ENCODE results near the gene KCNG2. TPM values are rescaled to one million over a fixed set of nuclear protein-coding genes. Genes with fewer than 3 reads are reported as not detected.
"Not testable (repeated sequence)": the region's sequence is repeated elsewhere in the genome, so short reads cannot be mapped to it uniquely, and the experiment has no call there.

The KCNG2 gene
- total RNA-seq, 1 donor from 2014 or later: not detected

GRCh38 chr18:79851950-79852349 lies 54.2 kb downstream of the KCNG2 start:
- intact Hi-C loops (cut with micrococcal nuclease): no loop called here

DNA sequence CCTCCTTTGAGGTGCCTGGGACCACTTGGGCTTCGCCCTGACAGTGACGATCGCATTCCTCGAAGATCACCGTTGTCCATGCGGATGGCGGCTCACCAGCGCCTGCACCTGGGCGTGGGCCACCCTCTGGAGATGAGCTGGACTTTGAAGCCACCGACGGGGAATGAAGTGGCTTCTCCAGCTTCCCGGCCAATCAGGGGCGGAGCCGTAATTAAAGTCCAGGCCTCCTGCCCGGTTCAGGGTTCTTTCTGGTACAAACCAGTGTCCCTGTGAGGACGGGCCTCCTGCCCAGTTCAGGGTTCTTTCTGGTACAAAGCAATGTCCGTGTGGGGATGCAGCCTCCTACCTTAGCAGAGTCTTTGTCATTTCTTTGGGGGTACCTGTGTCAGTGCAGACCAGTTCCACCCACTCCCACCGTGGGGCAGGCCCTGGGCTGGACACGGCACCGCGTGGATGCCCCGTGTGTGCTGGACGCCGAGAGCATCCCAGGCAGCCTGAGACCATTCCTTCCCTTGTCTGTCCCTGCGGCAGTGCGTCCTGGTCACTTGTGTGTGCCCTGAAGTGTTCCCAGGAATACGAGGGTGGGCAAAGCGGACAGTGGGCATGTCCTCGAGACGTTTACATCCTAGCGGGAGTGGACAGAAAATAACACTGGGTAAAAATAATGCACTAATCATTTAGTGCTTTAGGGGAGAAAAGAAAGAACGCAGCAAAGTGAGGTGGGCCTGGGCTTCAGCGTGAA lies 55.0 kb downstream of the KCNG2 start:
- intact Hi-C loops (cut with micrococcal nuclease): no loop called here

GRCh38 chr18:79853303-79853992 lies 55.7 kb downstream of the KCNG2 start:
- intact Hi-C loops (cut with micrococcal nuclease): no loop called here

- intact Hi-C loops (cut with micrococcal nuclease): no loop called here
Observed at GRCh38 chr18:79853993-79854364, 56.2 kb downstream of the KCNG2 start.

- intact Hi-C loops (cut with micrococcal nuclease): no loop called here
Observed at GRCh38 chr18:79855147-79855933, 57.6 kb downstream of the KCNG2 start.

DNA sequence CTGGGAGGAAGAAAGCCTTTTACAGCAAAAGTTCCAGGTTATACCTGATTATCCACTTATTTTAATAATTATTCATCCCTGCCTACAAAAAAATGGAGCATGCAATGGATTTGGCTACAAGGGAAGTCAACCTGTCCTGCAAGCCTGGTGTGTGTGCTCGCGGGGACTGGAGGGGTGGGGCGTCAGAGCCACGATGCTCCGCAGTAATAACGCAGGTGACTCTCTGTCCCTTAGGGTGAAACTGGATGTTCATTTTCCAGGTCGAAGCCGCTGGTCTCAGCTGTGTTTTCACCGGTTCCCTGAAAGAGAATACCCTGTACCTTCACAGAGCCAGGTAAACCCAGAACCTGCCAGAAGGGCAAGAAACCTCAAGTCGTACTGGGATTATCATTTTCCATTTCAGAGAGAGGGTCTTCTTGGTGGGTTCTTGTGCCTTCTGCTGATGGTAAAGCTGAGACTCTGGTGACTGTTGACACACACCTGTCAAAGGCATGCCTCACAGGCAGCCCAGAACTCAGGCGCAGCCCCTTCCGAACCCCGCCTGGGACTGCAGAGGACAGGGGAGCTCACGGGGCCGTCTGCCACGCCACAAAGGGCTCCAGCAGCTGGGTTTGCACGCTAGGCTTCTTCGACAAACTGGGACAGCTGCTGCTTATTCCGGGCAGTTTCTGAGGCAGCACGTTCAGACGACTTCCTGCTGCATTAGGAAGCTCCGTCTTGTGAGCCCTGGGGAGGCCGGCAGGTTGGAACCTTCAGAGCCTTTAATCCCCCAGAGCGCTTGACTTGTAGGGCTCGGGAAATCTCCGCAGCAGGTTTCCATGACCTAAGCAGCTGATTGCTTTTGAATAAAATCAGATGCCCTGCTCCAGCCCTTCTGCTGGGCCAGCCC lies 58.6 kb downstream of the KCNG2 start:
- intact Hi-C loops (cut with micrococcal nuclease): no loop called here

GRCh38 chr18:79857082-79857671 lies 59.4 kb downstream of the KCNG2 start:
- intact Hi-C loops (cut with micrococcal nuclease): no loop called here

DNA sequence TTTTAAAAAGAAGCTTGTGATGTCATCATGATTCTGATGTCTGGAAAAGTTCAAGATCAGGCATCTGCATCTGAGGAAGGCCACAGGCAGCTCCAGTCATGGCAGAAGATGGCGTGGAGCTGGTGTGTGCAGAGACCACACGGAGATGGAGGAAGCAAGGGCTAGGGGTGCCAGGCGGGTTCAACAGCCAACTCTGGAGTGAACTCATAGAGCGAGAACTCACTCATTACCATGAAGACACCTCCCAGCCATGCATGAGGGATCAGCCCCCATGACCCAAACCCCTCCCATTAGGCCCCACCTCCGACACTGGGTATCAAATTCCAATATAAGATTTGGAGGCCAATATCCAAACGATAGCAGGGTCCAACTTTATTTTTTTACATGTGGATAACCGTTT lies 61.6 kb downstream of the KCNG2 start:
- intact Hi-C loops (cut with micrococcal nuclease): no loop called here

- intact Hi-C loops (cut with micrococcal nuclease): no loop called here
Observed at GRCh38 chr18:79861687-79862086, 63.9 kb downstream of the KCNG2 start.

DNA sequence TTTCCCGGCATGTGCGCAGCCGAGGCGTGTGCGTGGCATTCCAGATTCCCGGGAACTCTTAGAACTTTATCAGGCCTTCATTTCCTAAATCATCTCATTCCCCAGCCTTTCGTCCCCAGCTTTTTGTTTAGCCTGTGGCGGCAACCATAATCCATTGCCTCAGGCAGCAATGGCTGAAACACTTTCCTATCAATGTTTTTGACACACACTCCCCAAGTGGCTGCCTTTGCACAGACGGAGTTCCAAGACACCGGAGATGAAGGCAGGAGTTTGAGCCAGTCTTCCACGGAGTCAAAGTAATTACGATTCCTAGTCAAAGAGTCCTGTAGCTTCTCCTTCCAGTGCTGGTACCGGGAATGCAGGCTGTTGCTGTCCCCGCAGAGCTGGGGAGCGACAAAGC lies 64.8 kb downstream of the KCNG2 start:
- intact Hi-C loops (cut with micrococcal nuclease): no loop called here

- intact Hi-C loops (cut with micrococcal nuclease): no loop called here
Observed at GRCh38 chr18:79863161-79864005, 65.6 kb downstream of the KCNG2 start.

- intact Hi-C loops (cut with micrococcal nuclease): no loop called here
Observed at GRCh38 chr18:79864006-79864725, 66.4 kb downstream of the KCNG2 start.

- intact Hi-C loops (cut with micrococcal nuclease): not testable (repeated sequence)
Observed at GRCh38 chr18:79864955-79865354, 67.2 kb downstream of the KCNG2 start.

- intact Hi-C loops (cut with micrococcal nuclease): not testable (repeated sequence)
Observed at GRCh38 chr18:79865951-79866350, 68.2 kb downstream of the KCNG2 start.

- intact Hi-C loops (cut with micrococcal nuclease): no loop called here
Observed at GRCh38 chr18:79866889-79867574, 69.3 kb downstream of the KCNG2 start.

DNA sequence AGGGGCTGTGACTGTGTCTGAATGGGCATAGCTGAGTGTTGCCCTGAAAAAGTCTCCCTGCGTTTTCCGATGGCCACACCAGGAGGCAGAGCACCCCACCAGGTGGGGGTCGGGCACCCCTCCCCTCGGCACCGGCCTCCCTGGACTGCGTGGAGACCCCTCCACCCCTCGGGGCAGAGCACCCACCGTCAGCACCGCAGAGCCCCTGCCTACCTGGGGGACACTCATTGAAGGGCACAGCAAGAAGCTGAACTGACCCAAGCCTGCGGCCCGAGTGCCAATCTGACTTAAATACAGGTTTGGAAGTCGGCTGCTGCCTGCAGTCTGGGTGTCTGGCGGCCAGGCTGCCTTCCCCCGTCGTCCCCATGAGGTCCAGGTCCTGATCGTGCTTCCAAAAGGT lies 69.9 kb downstream of the KCNG2 start:
- intact Hi-C loops (cut with micrococcal nuclease): no loop called here

GRCh38 chr18:79868168-79868784 lies 70.5 kb downstream of the KCNG2 start:
- intact Hi-C loops (cut with micrococcal nuclease): no loop called here
